GM20431 (cell line): ENCODE results near the gene PEX16.

Source experiments
- in situ Hi-C: fragments of 300-500 bp; cut with MseI, MboI; formaldehyde crosslinking; loops from one replicate; pipeline ENCODE4 v1.15.0; 2020; ENCODE audit warnings: low sequenced_read_pairs; ENCODE audit not compliant: unreplicated experiment

Gene PEX16

GRCh38 chr11:45932217-45932616 is 14.5 kb upstream of the PEX16 start:
- in situ Hi-C loops = no loop called here

GRCh38 chr11:45931739-45932138 is 14.1 kb upstream of the PEX16 start:
- in situ Hi-C loops = no loop called here

GRCh38 chr11:45930951-45931570 is 13.4 kb upstream of the PEX16 start:
- in situ Hi-C loops = no loop called here

- in situ Hi-C loops = no loop called here
These were observed 12.5 kb upstream of the PEX16 start for GRCh38 chr11:45930031-45930794.

- in situ Hi-C loops = no loop called here
These were observed 11.9 kb upstream of the PEX16 start for GRCh38 chr11:45929486-45930030.

GRCh38 chr11:45928535-45929215 is 11.0 kb upstream of the PEX16 start:
- in situ Hi-C loops = no loop called here

GRCh38 chr11:45927684-45928413 is 10.2 kb upstream of the PEX16 start:
- in situ Hi-C loops = no loop called here

GRCh38 chr11:45927332-45927683 is 9.6 kb upstream of the PEX16 start:
- in situ Hi-C loops = no loop called here

- in situ Hi-C loops = no loop called here
These were observed 9.1 kb upstream of the PEX16 start for GRCh38 chr11:45926536-45927331.

GRCh38 chr11:45926001-45926401 is 8.3 kb upstream of the PEX16 start:
- in situ Hi-C loops = no loop called here

GRCh38 chr11:45925550-45925949 is 7.9 kb upstream of the PEX16 start:
- in situ Hi-C loops = no loop called here

- in situ Hi-C loops = no loop called here
These were observed 7.2 kb upstream of the PEX16 start for GRCh38 chr11:45924927-45925326.

GRCh38 chr11:45924036-45924915 is 6.6 kb upstream of the PEX16 start:
- in situ Hi-C loops = no loop called here

GRCh38 chr11:45922425-45923082 is 4.9 kb upstream of the PEX16 start, which contains the start of gene LARGE2:
LARGE2 (plus strand) TSS chr11:45922656; CDS start chr11:45922883, 227 bp downstream.
- in situ Hi-C loops = no loop called here

- in situ Hi-C loops = no loop called here
These were observed 4.1 kb upstream of the PEX16 start for GRCh38 chr11:45921561-45922424.

GRCh38 chr11:45920531-45921477 is 3.1 kb upstream of the PEX16 start:
- in situ Hi-C loops = no loop called here
